Chondrocyte (in vitro differentiated cells): ENCODE data around the gene SLC35E3. TPM values are rescaled to one million over a fixed set of nuclear protein-coding genes. Genes with fewer than 3 reads are reported as not detected.
"Not testable (repeated sequence)": the region's sequence is repeated elsewhere in the genome, so short reads cannot be mapped to it uniquely, and the experiment has no call there.

Experiments used
- DNase-seq: peaks from one replicate; pipeline ENCODE4 v3.0.0; 2021; ENCODE audit warnings: mixed read lengths, low spot score
- H3K27ac Mint-ChIP-seq: one replicate; pipeline ENCODE4 v1.8.0; 2021; ENCODE audit warnings: mild to moderate bottlenecking, moderate library complexity, mixed read lengths; ENCODE audit not compliant: unreplicated experiment
- H3K27me3 Mint-ChIP-seq: 2 replicates; pipeline ENCODE4 v1.8.0; 2021; ENCODE audit warnings: low read depth, mixed read lengths
- H3K36me3 Mint-ChIP-seq: 2 replicates; pipeline ENCODE4 v1.8.0; 2021; ENCODE audit warnings: low read depth, mixed read lengths
- H3K4me1 Mint-ChIP-seq: 2 replicates; pipeline ENCODE4 v1.8.0; 2021; ENCODE audit warnings: low read depth, mild to moderate bottlenecking, mixed read lengths
- H3K4me3 Mint-ChIP-seq: one replicate; pipeline ENCODE4 v1.8.0; 2021; ENCODE audit warnings: mild to moderate bottlenecking, moderate library complexity, mixed read lengths; ENCODE audit not compliant: unreplicated experiment
- H3K9me3 Mint-ChIP-seq: 2 replicates; pipeline ENCODE4 v1.8.0; 2021; ENCODE audit warnings: low read depth, mixed read lengths
- CTCF ChIP-seq: fragments of 200-600 bp; sonication (generic); IDR thresholded peaks from 2 replicates; pipeline ENCODE4 v1.5.0; 2021; ENCODE audit warnings: antibody characterized with exemption, mild to moderate bottlenecking, moderate library complexity
- total RNA-seq: library from RNA; stranded (reverse); gene quantifications from 3 replicates; pipeline ENCODE4 v1.2.1, GENCODE V29; 2021

The SLC35E3 gene
- total RNA-seq, 1 donor from 2014 or later, result 13.6 TPM

GRCh38 chr12:68805592-68806120 lies 59.7 kb downstream of the SLC35E3 start:
- no peak overlapping the region for H3K27ac Mint-ChIP-seq
- H3K36me3 Mint-ChIP-seq, result peaks cover 2% of the 10 kb centered on the region

GRCh38 chr12:68806488-68807237 lies 60.7 kb downstream of the SLC35E3 start:
- DNase-seq, result no peak
- Mint-ChIP-seq H3K9me3 (no peaks in the 10 kb centered on the region), H3K4me3 (no peak overlapping the region), H3K27ac (no peak overlapping the region), H3K36me3 (peaks cover 10% of the 10 kb centered on the region), H3K27me3 (no peaks in the 10 kb centered on the region), H3K4me1 (peaks cover 15% of the 10 kb centered on the region)
- no peak for TF ChIP-seq CTCF

More at GRCh38 chr12:68805592-68806120, 59.7 kb downstream of the SLC35E3 start:
- H3K9me3 Mint-ChIP-seq, result no peaks in the 10 kb centered on the region
- no peak for TF ChIP-seq CTCF
- H3K4me3 Mint-ChIP-seq, result no peak overlapping the region
- no peak for DNase-seq
- H3K4me1 Mint-ChIP-seq, result peaks cover 5% of the 10 kb centered on the region
- H3K27me3 Mint-ChIP-seq, result no peaks in the 10 kb centered on the region

GRCh38 chr12:68807274-68807575 lies 61.2 kb downstream of the SLC35E3 start:
- Mint-ChIP-seq H3K4me1 (peaks cover 19% of the 10 kb centered on the region), H3K27ac (peak overlapping the region; percentile 99), H3K4me3 (peak overlapping the region; percentile 95), H3K36me3 (peaks cover 11% of the 10 kb centered on the region)
- H3K27me3 Mint-ChIP-seq, DNase-seq, H3K9me3 Mint-ChIP-seq: not testable (repeated sequence)

GRCh38 chr12:68807576-68808387 lies 61.8 kb downstream of the SLC35E3 start, which contains the start of gene MDM2:
TSS of gene MDM2 (plus strand) at chr12:68808177. CDS start at chr12:68808478, 301 bp downstream.
- H3K27me3 Mint-ChIP-seq, result no peaks in the 10 kb centered on the region
- peak within 1 kb of the TSS; percentile 95 for H3K4me3 Mint-ChIP-seq
- H3K27ac Mint-ChIP-seq, result peak within 1 kb of the TSS; percentile 99
- peaks cover 24% of the 10 kb centered on the region for H3K4me1 Mint-ChIP-seq
- peak; percentile 97 for DNase-seq
- peaks cover 13% of the 10 kb centered on the region for H3K36me3 Mint-ChIP-seq
- no peaks in the 10 kb centered on the region for H3K9me3 Mint-ChIP-seq
- peak; percentile 85 for TF ChIP-seq CTCF

GRCh38 chr12:68808388-68809189 lies 62.6 kb downstream of the SLC35E3 start:
- Mint-ChIP-seq H3K27me3 (no peaks in the 10 kb centered on the region), H3K9me3 (no peaks in the 10 kb centered on the region), H3K4me1 (peaks cover 32% of the 10 kb centered on the region), H3K27ac (peak overlapping the region; percentile 99), H3K4me3 (peak overlapping the region; percentile 95), H3K36me3 (peaks cover 19% of the 10 kb centered on the region)
- DNase-seq, result no peak
- TF ChIP-seq CTCF, result peak; percentile 61
